Measurements from ENCODE around the gene PRSS2. TPM values are rescaled to one million over a fixed set of nuclear protein-coding genes. Genes with fewer than 3 reads are reported as not detected.

PRSS2 gene
- total RNA-seq, 1 experiment from 2014 or later: 27.6 TPM

DNA sequence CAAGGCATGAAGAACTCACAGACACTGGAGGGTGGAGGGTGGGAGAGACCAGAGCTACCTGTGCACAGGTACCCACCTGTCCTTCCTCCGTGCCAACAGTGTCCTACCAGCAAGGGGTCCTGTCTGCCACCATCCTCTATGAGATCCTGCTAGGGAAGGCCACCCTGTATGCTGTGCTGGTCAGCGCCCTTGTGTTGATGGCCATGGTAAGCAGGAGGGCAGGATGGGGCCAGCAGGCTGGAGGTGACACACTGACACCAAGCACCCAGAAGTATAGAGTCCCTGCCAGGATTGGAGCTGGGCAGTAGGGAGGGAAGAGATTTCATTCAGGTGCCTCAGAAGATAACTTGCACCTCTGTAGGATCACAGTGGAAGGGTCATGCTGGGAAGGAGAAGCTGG, 21.8 kb downstream of the PRSS2 start:
- H3K27ac Mint-ChIP-seq: no peak overlapping the region
- DNase-seq (ENCODE audit: low spot score) (no peak), ATAC-seq (no peak)
- no peaks in the 10 kb centered on the region for H3K9me3 Mint-ChIP-seq
- H3K4me3 Mint-ChIP-seq: no peak overlapping the region
- H3K4me1 Mint-ChIP-seq: peaks cover 33% of the 10 kb centered on the region
- CTCF ChIA-PET: interaction anchor here (1.2 to 2.8 kb wide), 6 partner anchors 10 to 258 kb away, joined by 4 to 19 read pairs (median 4); no protein-coding TSS in a partner anchor
- no peaks in the 10 kb centered on the region for H3K36me3 Mint-ChIP-seq
- POLR2A ChIA-PET: no interaction called here
- H3K27me3 Mint-ChIP-seq (ENCODE audit: low read depth): peaks cover 44% of the 10 kb centered on the region
- TF ChIP-seq, protein P1, sequence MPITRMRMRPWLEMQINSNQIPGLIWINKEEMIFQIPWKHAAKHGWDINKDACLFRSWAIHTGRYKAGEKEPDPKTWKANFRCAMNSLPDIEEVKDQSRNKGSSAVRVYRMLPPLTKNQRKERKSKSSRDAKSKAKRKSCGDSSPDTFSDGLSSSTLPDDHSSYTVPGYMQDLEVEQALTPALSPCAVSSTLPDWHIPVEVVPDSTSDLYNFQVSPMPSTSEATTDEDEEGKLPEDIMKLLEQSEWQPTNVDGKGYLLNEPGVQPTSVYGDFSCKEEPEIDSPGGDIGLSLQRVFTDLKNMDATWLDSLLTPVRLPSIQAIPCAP (CRISPR knock-in tag; IDR thresholded peaks at IDR 0.05): no peak

DNA sequence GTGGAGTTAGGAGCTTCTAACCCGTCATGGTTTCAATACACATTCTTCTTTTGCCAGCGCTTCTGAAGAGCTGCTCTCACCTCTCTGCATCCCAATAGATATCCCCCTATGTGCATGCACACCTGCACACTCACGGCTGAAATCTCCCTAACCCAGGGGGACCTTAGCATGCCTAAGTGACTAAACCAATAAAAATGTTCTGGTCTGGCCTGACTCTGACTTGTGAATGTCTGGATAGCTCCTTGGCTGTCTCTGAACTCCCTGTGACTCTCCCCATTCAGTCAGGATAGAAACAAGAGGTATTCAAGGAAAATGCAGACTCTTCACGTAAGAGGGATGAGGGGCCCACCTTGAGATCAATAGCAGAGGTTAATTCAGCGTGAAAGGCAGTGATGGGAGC, 22.4 kb downstream of the PRSS2 start:
- DNase-seq (ENCODE audit: low spot score) (no peak), ATAC-seq (no peak)
- ChIA-PET POLR2A (interaction anchor here (1.1 kb wide), 1 partner anchor 17 kb away, joined by 3 read pairs; no protein-coding TSS in a partner anchor), CTCF (interaction anchor here (1.1 to 2.8 kb wide), 9 partner anchors 8 to 259 kb away, joined by 3 to 19 read pairs (median 4); no protein-coding TSS in a partner anchor)
- TF ChIP-seq ZNF138 (CRISPR knock-in tag; conservative IDR thresholded peaks at IDR 0.05) (no peak), JUN (CRISPR knock-in tag; IDR thresholded peaks at IDR 0.05) (no peak), RELA (CRISPR knock-in tag; IDR thresholded peaks at IDR 0.05; ENCODE audit: borderline replicate concordance) (no peak), MXD4 (CRISPR knock-in tag; IDR thresholded peaks at IDR 0.05; ENCODE audit: borderline replicate concordance) (no peak), HMGA2 (CRISPR knock-in tag; IDR thresholded peaks at IDR 0.05) (no peak), ELF4 (CRISPR knock-in tag; IDR thresholded peaks at IDR 0.05; ENCODE audit: low read depth) (no peak), TEAD1 (CRISPR knock-in tag; IDR thresholded peaks at IDR 0.05) (no peak), ZNF263 (CRISPR knock-in tag; IDR thresholded peaks at IDR 0.05; ENCODE audit: low read depth) (no peak), ZNF416 (CRISPR knock-in tag; IDR thresholded peaks at IDR 0.05) (no peak), NR1H2 (CRISPR knock-in tag; IDR thresholded peaks at IDR 0.05) (no peak), NR2C2 (CRISPR knock-in tag; IDR thresholded peaks at IDR 0.05) (no peak), ZBTB21 (CRISPR knock-in tag; IDR thresholded peaks at IDR 0.05; ENCODE audit: borderline replicate concordance) (no peak), NR3C1 (CRISPR knock-in tag; conservative IDR thresholded peaks at IDR 0.05; ENCODE audit: low read depth) (no peak), ATF1 (CRISPR knock-in tag; IDR thresholded peaks at IDR 0.05) (no peak), ZNF423 (CRISPR knock-in tag; IDR thresholded peaks at IDR 0.05) (no peak)
- TF ChIP-seq, protein P2, sequence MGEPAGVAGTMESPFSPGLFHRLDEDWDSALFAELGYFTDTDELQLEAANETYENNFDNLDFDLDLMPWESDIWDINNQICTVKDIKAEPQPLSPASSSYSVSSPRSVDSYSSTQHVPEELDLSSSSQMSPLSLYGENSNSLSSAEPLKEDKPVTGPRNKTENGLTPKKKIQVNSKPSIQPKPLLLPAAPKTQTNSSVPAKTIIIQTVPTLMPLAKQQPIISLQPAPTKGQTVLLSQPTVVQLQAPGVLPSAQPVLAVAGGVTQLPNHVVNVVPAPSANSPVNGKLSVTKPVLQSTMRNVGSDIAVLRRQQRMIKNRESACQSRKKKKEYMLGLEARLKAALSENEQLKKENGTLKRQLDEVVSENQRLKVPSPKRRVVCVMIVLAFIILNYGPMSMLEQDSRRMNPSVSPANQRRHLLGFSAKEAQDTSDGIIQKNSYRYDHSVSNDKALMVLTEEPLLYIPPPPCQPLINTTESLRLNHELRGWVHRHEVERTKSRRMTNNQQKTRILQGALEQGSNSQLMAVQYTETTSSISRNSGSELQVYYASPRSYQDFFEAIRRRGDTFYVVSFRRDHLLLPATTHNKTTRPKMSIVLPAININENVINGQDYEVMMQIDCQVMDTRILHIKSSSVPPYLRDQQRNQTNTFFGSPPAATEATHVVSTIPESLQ (CRISPR knock-in tag; IDR thresholded peaks at IDR 0.05): no peak
- TF ChIP-seq, protein P3, sequence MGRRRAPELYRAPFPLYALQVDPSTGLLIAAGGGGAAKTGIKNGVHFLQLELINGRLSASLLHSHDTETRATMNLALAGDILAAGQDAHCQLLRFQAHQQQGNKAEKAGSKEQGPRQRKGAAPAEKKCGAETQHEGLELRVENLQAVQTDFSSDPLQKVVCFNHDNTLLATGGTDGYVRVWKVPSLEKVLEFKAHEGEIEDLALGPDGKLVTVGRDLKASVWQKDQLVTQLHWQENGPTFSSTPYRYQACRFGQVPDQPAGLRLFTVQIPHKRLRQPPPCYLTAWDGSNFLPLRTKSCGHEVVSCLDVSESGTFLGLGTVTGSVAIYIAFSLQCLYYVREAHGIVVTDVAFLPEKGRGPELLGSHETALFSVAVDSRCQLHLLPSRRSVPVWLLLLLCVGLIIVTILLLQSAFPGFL (CRISPR knock-in tag; IDR thresholded peaks at IDR 0.05; ENCODE audit: borderline replicate concordance): no peak
- TF ChIP-seq, protein P4, sequence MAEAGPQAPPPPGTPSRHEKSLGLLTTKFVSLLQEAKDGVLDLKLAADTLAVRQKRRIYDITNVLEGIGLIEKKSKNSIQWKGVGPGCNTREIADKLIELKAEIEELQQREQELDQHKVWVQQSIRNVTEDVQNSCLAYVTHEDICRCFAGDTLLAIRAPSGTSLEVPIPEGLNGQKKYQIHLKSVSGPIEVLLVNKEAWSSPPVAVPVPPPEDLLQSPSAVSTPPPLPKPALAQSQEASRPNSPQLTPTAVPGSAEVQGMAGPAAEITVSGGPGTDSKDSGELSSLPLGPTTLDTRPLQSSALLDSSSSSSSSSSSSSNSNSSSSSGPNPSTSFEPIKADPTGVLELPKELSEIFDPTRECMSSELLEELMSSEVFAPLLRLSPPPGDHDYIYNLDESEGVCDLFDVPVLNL (CRISPR knock-in tag; IDR thresholded peaks at IDR 0.05; ENCODE audit: borderline replicate concordance, low read depth): no peak
- Mint-ChIP-seq H3K4me3 (no peak overlapping the region), H3K27ac (no peak overlapping the region), H3K27me3 (ENCODE audit: low read depth) (peaks cover 50% of the 10 kb centered on the region), H3K4me1 (peaks cover 39% of the 10 kb centered on the region), H3K36me3 (no peaks in the 10 kb centered on the region), H3K9me3 (no peaks in the 10 kb centered on the region)
